Right lung (tissue), 5 donors: ENCODE measurements around the gene CIB1. TPM values are rescaled to one million over a fixed set of nuclear protein-coding genes. Genes with fewer than 3 reads are reported as not detected.
A peak's percentile ranks its signal among the peaks of the same experiment; 100 is the strongest.

Experiments used
- DNase-seq, 2 donors: peaks; one replicate each; pipeline ENCODE4 v3.0.0-alpha.2; 2013
- polyA plus RNA-seq, 5 donors: library from polyadenylated mRNA; unstranded; fragments of 120-200 nt; gene quantifications; one replicate each; pipeline versions ENCODE4 v1.2.1 to v1.2.3, GENCODE V29; 2013; ENCODE audit warnings: inconsistent platforms in 1 of 5, low replicate concordance in 1 of 5; ENCODE audit not compliant: insufficient read length in 5 of 5, insufficient read depth in 1 of 5

Gene CIB1
- polyA plus RNA-seq, 5 donors = 43.7 to 55.3 (median 47.4) TPM

- no peak for DNase-seq
Observed at GRCh38 chr15:90219421-90220141, 14.2 kb downstream of the CIB1 start.

- no peak for DNase-seq
Observed at GRCh38 chr15:90217671-90218394, 15.9 kb downstream of the CIB1 start.

- DNase-seq = no peak
Observed at GRCh38 chr15:90214553-90215196, 19.1 kb downstream of the CIB1 start.

GRCh38 chr15:90213818-90214204 lies 19.9 kb downstream of the CIB1 start:
- no peak for DNase-seq

- peak; percentile 53 to 55 for DNase-seq
Observed at GRCh38 chr15:90213122-90213817, 20.5 kb downstream of the CIB1 start.

- no peak for DNase-seq
Observed at GRCh38 chr15:90212221-90213098, 21.3 kb downstream of the CIB1 start.

GRCh38 chr15:90211440-90212143 lies 22.1 kb downstream of the CIB1 start:
- no peak for DNase-seq

- DNase-seq = no peak
Observed at GRCh38 chr15:90211009-90211408, 22.7 kb downstream of the CIB1 start.

GRCh38 chr15:90210593-90210992 lies 23.1 kb downstream of the CIB1 start:
- DNase-seq = no peak

- no peak for DNase-seq
Observed at GRCh38 chr15:90209591-90209990, 24.1 kb downstream of the CIB1 start.

- no peak for DNase-seq
Observed at GRCh38 chr15:90208356-90208755, 25.4 kb downstream of the CIB1 start.

- no peak for DNase-seq
Observed at GRCh38 chr15:90207252-90207651, 26.5 kb downstream of the CIB1 start.

- no peak for DNase-seq
Observed at GRCh38 chr15:90205886-90206285, 27.9 kb downstream of the CIB1 start.

GRCh38 chr15:90205050-90205848 lies 28.5 kb downstream of the CIB1 start:
- DNase-seq = no peak

- DNase-seq = no peak
Observed at GRCh38 chr15:90203922-90204321, 29.8 kb downstream of the CIB1 start.

GRCh38 chr15:90203473-90203872 lies 30.3 kb downstream of the CIB1 start:
- no peak for DNase-seq

GRCh38 chr15:90202929-90203328 lies 30.8 kb downstream of the CIB1 start:
- no peak for DNase-seq

- no peak for DNase-seq
Observed at GRCh38 chr15:90201944-90202375, 31.8 kb downstream of the CIB1 start.

GRCh38 chr15:90201130-90201943 lies 32.4 kb downstream of the CIB1 start, which contains the start of gene SEMA4B:
TSS of gene SEMA4B (plus strand) at chr15:90201330. CDS start at chr15:90201579, 249 bp downstream.
- DNase-seq = peak; percentile 72 to 78
